Hepatocyte (in vitro differentiated cells): ENCODE measurements around the gene LINGO3. TPM values are rescaled to one million over a fixed set of nuclear protein-coding genes. Genes with fewer than 3 reads are reported as not detected.

Experiments used
- DNase-seq: peaks from one replicate; pipeline ENCODE4 v3.0.0-alpha.2; 2016; ENCODE audit warnings: low spot score
- H2AFZ ChIP-seq: fragments of 200-600 bp; sonication (generic); 2 replicates; pipeline ENCODE4 v1.6.0; 2016; ENCODE audit warnings: antibody characterized with exemption, mild to moderate bottlenecking
- H3K27ac ChIP-seq: fragments of 200-600 bp; sonication (generic); 2 replicates; pipeline ENCODE4 v1.5.1; 2016; ENCODE audit warnings: mild to moderate bottlenecking
- H3K27me3 ChIP-seq: fragments of 200-600 bp; sonication (generic); 2 replicates; pipeline ENCODE4 v1.6.1; 2016
- H3K36me3 ChIP-seq: fragments of 200-600 bp; sonication (generic); replicated peaks from 2 replicates; pipeline ENCODE4 v1.5.1; 2016; ENCODE audit warnings: low read depth; ENCODE audit not compliant: insufficient read depth
- H3K4me1 ChIP-seq: fragments of 200-600 bp; sonication (generic); 2 replicates; pipeline ENCODE4 v1.5.1; 2016; ENCODE audit warnings: mild to moderate bottlenecking, moderate library complexity; ENCODE audit not compliant: insufficient read depth
- H3K4me2 ChIP-seq: fragments of 200-600 bp; sonication (generic); 2 replicates; pipeline ENCODE4 v1.6.0; 2016
- H3K4me3 ChIP-seq: fragments of 200-600 bp; sonication (generic); 2 replicates; pipeline ENCODE4 v1.5.1; 2016; ENCODE audit warnings: mild to moderate bottlenecking
- H3K79me2 ChIP-seq: fragments of 200-600 bp; sonication (generic); 2 replicates; pipeline ENCODE4 v1.6.0; 2017; ENCODE audit warnings: mild to moderate bottlenecking
- H3K9me2 ChIP-seq: fragments of 200-600 bp; sonication (generic); replicated peaks from 2 replicates; pipeline ENCODE4 v1.6.0; 2017; ENCODE audit warnings: mild to moderate bottlenecking; ENCODE audit not compliant: insufficient read depth
- H3K9me3 ChIP-seq: fragments of 200-600 bp; sonication (generic); 2 replicates; pipeline ENCODE4 v1.5.1; 2016; ENCODE audit warnings: low read depth, mild to moderate bottlenecking
- H4K20me1 ChIP-seq: fragments of 200-600 bp; sonication (generic); 2 replicates; pipeline ENCODE4 v1.6.0; 2016; ENCODE audit warnings: mild to moderate bottlenecking; ENCODE audit not compliant: insufficient read depth, poor library complexity, severe bottlenecking
- CTCF ChIP-seq: fragments of 200-600 bp; sonication (generic); IDR thresholded peaks from 2 replicates; pipeline ENCODE4 v1.5.1; 2016; ENCODE audit warnings: antibody characterized with exemption, mild to moderate bottlenecking; ENCODE audit not compliant: poor library complexity
- EZH2 ChIP-seq: fragments of 200-600 bp; sonication (generic); IDR thresholded peaks from 2 replicates; pipeline ENCODE4 v1.6.1; 2016; ENCODE audit warnings: antibody characterized with exemption, mild to moderate bottlenecking, borderline replicate concordance
- EZH2phosphoT487 ChIP-seq: fragments of 200-600 bp; sonication (generic); IDR thresholded peaks from one replicate; pipeline ENCODE4 v1.6.1; 2018; ENCODE audit warnings: antibody characterized with exemption, mild to moderate bottlenecking, low read depth, moderate library complexity; ENCODE audit not compliant: unreplicated experiment, severe bottlenecking
- WGBS: methylation state at CpG from one replicate; pipeline ENCODE4 v1.1.6; 2016; ENCODE audit warnings: low lambda C conversion rate; ENCODE audit errors: missing lambda C conversion rate; 5-methylcytosine and 5-hydroxymethylcytosine counted together
- polyA plus RNA-seq: library from polyadenylated mRNA; unstranded; fragments of >200 nt; fragmentation: Nextera tagmentation; extraction: Ambion mirVana; gene quantifications from 2 replicates; pipeline ENCODE4 v1.2.1, GENCODE V29; 2016
- total RNA-seq: library from RNA; depleted of rRNA; stranded (reverse); fragments of >200 nt; gene quantifications from 2 replicates; pipeline ENCODE4 v1.2.3, GENCODE V29; 2014

Gene LINGO3
- total and polyA plus RNA-seq, 2 experiments from 2014 or later = not detected

GRCh38 chr19:2328401-2329148 lies 20.6 kb upstream of the LINGO3 start, which contains the start of the genes LSM7 and SPPL2B:
Gene LSM7 (minus strand): TSS chr19:2328586. CDS start chr19:2328566, 20 bp downstream.
Gene SPPL2B (plus strand): TSS chr19:2328684. CDS start chr19:2328710, 26 bp downstream.
- Histone ChIP-seq H3K36me3 (no peaks in the 10 kb centered on the region), H3K4me2 (peak within 1 kb of the TSS; percentile 98), H3K9me3 (no peaks in the 10 kb centered on the region), H2AFZ (peak within 1 kb of the TSS; percentile 69), H4K20me1 (no peaks in the 10 kb centered on the region), H3K4me1 (peaks cover 40% of the 10 kb centered on the region), H3K27ac (peak within 1 kb of the TSS; percentile 96), H3K27me3 (no peaks in the 10 kb centered on the region), H3K4me3 (peak within 1 kb of the TSS; percentile 95), H3K79me2 (peaks cover 59% of the 10 kb centered on the region), H3K9me2 (no peaks in the 10 kb centered on the region)
- DNase-seq = peak; percentile 96
- WGBS = under 1% methylated on average over 84 of the region's 89 CpGs
- TF ChIP-seq CTCF (no peak), EZH2phosphoT487 (no peak), EZH2 (no peak)

GRCh38 chr19:2327773-2328400 lies 19.9 kb upstream of the LINGO3 start:
- Histone ChIP-seq H3K9me2 (no peaks in the 10 kb centered on the region), H4K20me1 (no peaks in the 10 kb centered on the region), H3K4me3 (peak overlapping the region; percentile 68), H3K27ac (peak overlapping the region; percentile 72), H2AFZ (peak overlapping the region; percentile 65), H3K27me3 (no peaks in the 10 kb centered on the region), H3K79me2 (peaks cover 54% of the 10 kb centered on the region), H3K36me3 (no peaks in the 10 kb centered on the region), H3K4me2 (peak overlapping the region; percentile 84), H3K4me1 (peaks cover 35% of the 10 kb centered on the region), H3K9me3 (no peaks in the 10 kb centered on the region)
- 2% methylated on average over 18 of the region's 18 CpGs for WGBS
- DNase-seq = peak; percentile 59
- TF ChIP-seq EZH2 (no peak), CTCF (no peak), EZH2phosphoT487 (no peak)

GRCh38 chr19:2326699-2327360 lies 18.9 kb upstream of the LINGO3 start:
- Histone ChIP-seq H4K20me1 (no peaks in the 10 kb centered on the region), H3K4me3 (no peak overlapping the region), H3K27me3 (no peaks in the 10 kb centered on the region), H3K27ac (no peak overlapping the region), H3K4me2 (peak overlapping the region; percentile 84), H3K4me1 (peaks cover 26% of the 10 kb centered on the region), H3K9me2 (no peaks in the 10 kb centered on the region), H3K9me3 (no peaks in the 10 kb centered on the region), H2AFZ (no peak overlapping the region), H3K79me2 (peaks cover 45% of the 10 kb centered on the region), H3K36me3 (no peaks in the 10 kb centered on the region)
- no peak for TF ChIP-seq EZH2phosphoT487
- TF ChIP-seq EZH2 = no peak
- no peak for TF ChIP-seq CTCF
- 91% methylated on average over 16 of the region's 16 CpGs for WGBS
- no peak for DNase-seq
